Mucosa of rectum (tissue), 2 donors: ENCODE results near the gene NLGN4Y.

Source experiments
- H3K27ac ChIP-seq, 2 donors: one replicate each; pipeline ENCODE4 v1.7.0; 2013; ENCODE audit warnings: inconsistent platforms in 2 of 2, low read depth in 2 of 2, low read length in 2 of 2
- H3K27me3 ChIP-seq, 2 donors: one replicate each; pipeline ENCODE4 v1.7.0; 2013; ENCODE audit warnings: low read length in 2 of 2; ENCODE audit not compliant: control insufficient read depth in 2 of 2, insufficient read depth in 2 of 2
- H3K36me3 ChIP-seq, 2 donors: one replicate each; pipeline ENCODE4 v1.7.0; 2013; ENCODE audit warnings: low read length in 2 of 2; ENCODE audit not compliant: control insufficient read depth in 2 of 2, insufficient read depth in 2 of 2
- H3K4me1 ChIP-seq, 2 donors: one replicate each; pipeline ENCODE4 v1.7.0; 2013; ENCODE audit warnings: low read length in 2 of 2, mild to moderate bottlenecking in 1 of 2; ENCODE audit not compliant: control insufficient read depth in 2 of 2, insufficient read depth in 2 of 2
- H3K4me3 ChIP-seq, 2 donors: one replicate each; pipeline ENCODE4 v1.7.0; 2013; ENCODE audit warnings: low read length in 2 of 2
- H3K9ac ChIP-seq, 2 donors: one replicate each; pipeline ENCODE4 v1.7.0; 2013; ENCODE audit warnings: low read length in 2 of 2, low read depth in 1 of 2, mild to moderate bottlenecking in 1 of 2
- H3K9me3 ChIP-seq, 2 donors: one replicate each; pipeline ENCODE4 v1.7.0; 2013; ENCODE audit warnings: low read length in 2 of 2; ENCODE audit not compliant: control insufficient read depth in 2 of 2
- donor health status: healthy.
- donor health status: Normal muscosa, but diverticular disease.

The NLGN4Y gene

GRCh38 chrY:14778208-14778607 is 253.9 kb downstream of the NLGN4Y start:
- Histone ChIP-seq H3K9me3 (no peaks in the 10 kb centered on the region), H3K27me3 (no peaks in the 10 kb centered on the region), H3K4me1 (no peaks in the 10 kb centered on the region), H3K27ac (no peak overlapping the region), H3K36me3 (no peaks in the 10 kb centered on the region), H3K4me3 (no peak overlapping the region), H3K9ac (no peak overlapping the region)

GRCh38 chrY:14793104-14793503 is 268.8 kb downstream of the NLGN4Y start:
- no peak overlapping the region for H3K9ac ChIP-seq
- H3K36me3 ChIP-seq = no peaks in the 10 kb centered on the region
- no peaks in the 10 kb centered on the region for H3K27me3 ChIP-seq
- no peaks in the 10 kb centered on the region for H3K9me3 ChIP-seq
- H3K4me1 ChIP-seq = no peaks in the 10 kb centered on the region
- no peak overlapping the region for H3K27ac ChIP-seq
- H3K4me3 ChIP-seq = no peak overlapping the region

DNA sequence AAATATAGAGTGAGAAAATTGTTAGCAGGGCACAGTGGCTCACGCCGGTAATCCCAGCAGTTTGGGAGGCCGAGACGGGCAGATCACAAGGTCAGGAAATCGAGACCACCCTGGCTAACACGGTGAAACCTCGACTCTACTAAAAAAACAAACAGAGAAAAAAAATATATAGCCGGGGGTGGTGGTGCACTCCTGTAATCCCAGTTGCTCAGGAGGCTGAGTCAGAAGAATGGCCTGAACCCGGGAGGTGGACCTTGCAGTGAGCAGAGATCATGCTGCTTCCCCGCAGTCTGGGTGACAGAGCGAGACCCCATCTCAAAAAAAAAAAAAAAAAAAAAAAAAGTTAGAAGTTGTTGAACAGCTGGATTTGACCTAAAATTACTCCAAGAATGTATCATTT is 269.3 kb downstream of the NLGN4Y start:
- Histone ChIP-seq H3K4me3 (no peak overlapping the region), H3K27me3 (no peaks in the 10 kb centered on the region), H3K27ac (no peak overlapping the region), H3K9ac (no peak overlapping the region), H3K9me3 (no peaks in the 10 kb centered on the region), H3K36me3 (no peaks in the 10 kb centered on the region), H3K4me1 (no peaks in the 10 kb centered on the region)

DNA sequence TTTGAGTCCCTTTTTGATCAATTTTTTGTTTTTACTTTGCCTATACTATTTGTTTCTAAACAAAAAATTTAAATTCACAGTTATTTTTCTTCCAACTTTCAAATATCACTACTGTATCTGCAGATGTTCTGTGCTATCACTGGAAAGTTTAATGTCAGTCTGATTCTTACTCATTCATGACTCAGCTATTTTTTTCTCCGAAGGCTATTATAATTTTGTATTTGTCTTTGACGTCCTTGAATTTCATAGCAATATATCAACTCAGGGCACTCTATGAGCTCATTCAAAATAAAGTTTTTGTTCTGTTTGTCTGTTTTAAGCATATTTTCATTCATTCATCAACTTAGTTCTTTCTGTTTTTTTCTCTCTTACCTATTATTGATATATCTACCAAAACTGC is 273.7 kb downstream of the NLGN4Y start:
- Histone ChIP-seq H3K36me3 (no peaks in the 10 kb centered on the region), H3K27ac (no peak overlapping the region), H3K4me1 (no peaks in the 10 kb centered on the region), H3K4me3 (no peak overlapping the region), H3K9ac (no peak overlapping the region), H3K27me3 (no peaks in the 10 kb centered on the region), H3K9me3 (no peaks in the 10 kb centered on the region)

DNA sequence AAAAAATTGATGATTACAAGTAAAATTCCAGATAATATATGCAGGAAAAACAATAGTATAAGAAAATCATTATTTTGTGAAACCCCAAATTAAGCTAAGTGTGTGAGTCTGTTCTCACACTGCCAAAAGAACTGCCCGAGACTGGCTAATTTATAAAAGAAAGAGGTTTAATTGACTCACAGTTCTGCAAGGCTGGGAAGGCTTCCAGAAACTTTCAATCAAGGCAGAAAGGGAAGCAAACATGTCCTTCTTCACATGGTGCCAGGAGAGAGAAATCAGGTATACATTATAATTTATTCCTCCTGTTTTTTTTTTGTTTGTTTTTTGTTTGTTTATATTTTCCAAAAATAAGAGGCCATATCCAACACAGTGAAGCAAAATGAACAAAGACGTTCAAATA is 276.8 kb downstream of the NLGN4Y start:
- Histone ChIP-seq H3K9me3 (no peaks in the 10 kb centered on the region), H3K4me3 (no peak overlapping the region), H3K9ac (no peak overlapping the region), H3K36me3 (no peaks in the 10 kb centered on the region), H3K4me1 (no peaks in the 10 kb centered on the region), H3K27ac (no peak overlapping the region), H3K27me3 (no peaks in the 10 kb centered on the region)

GRCh38 chrY:14802125-14802524 is 277.8 kb downstream of the NLGN4Y start:
- H3K27ac ChIP-seq = no peak overlapping the region
- H3K9ac ChIP-seq = no peak overlapping the region
- H3K36me3 ChIP-seq = no peaks in the 10 kb centered on the region
- no peaks in the 10 kb centered on the region for H3K4me1 ChIP-seq
- H3K27me3 ChIP-seq = no peaks in the 10 kb centered on the region
- H3K9me3 ChIP-seq = no peaks in the 10 kb centered on the region
- H3K4me3 ChIP-seq = no peak overlapping the region

- Histone ChIP-seq H3K36me3 (no peaks in the 10 kb centered on the region), H3K27me3 (no peaks in the 10 kb centered on the region), H3K4me1 (no peaks in the 10 kb centered on the region), H3K9me3 (no peaks in the 10 kb centered on the region), H3K9ac (no peak overlapping the region), H3K4me3 (no peak overlapping the region), H3K27ac (no peak overlapping the region)
Observed at GRCh38 chrY:14804041-14804440, 279.7 kb downstream of the NLGN4Y start.

GRCh38 chrY:14818452-14818851 is 294.1 kb downstream of the NLGN4Y start:
- Histone ChIP-seq H3K9me3 (no peaks in the 10 kb centered on the region), H3K36me3 (no peaks in the 10 kb centered on the region), H3K27ac (no peak overlapping the region), H3K4me1 (no peaks in the 10 kb centered on the region), H3K9ac (no peak overlapping the region), H3K4me3 (no peak overlapping the region), H3K27me3 (no peaks in the 10 kb centered on the region)

GRCh38 chrY:14822201-14822600 is 297.9 kb downstream of the NLGN4Y start:
- Histone ChIP-seq H3K27ac (no peak overlapping the region), H3K4me3 (no peak overlapping the region), H3K27me3 (no peaks in the 10 kb centered on the region)

GRCh38 chrY:14822906-14823305 is 298.6 kb downstream of the NLGN4Y start:
- Histone ChIP-seq H3K4me1 (no peaks in the 10 kb centered on the region), H3K4me3 (no peak overlapping the region), H3K27me3 (no peaks in the 10 kb centered on the region), H3K9me3 (no peaks in the 10 kb centered on the region), H3K27ac (no peak overlapping the region), H3K36me3 (no peaks in the 10 kb centered on the region), H3K9ac (no peak overlapping the region)

More at GRCh38 chrY:14822201-14822600, 297.9 kb downstream of the NLGN4Y start:
- Histone ChIP-seq H3K36me3 (no peaks in the 10 kb centered on the region), H3K9me3 (no peaks in the 10 kb centered on the region), H3K9ac (no peak overlapping the region), H3K4me1 (no peaks in the 10 kb centered on the region)

- Histone ChIP-seq H3K36me3 (no peaks in the 10 kb centered on the region), H3K9me3 (no peaks in the 10 kb centered on the region), H3K9ac (no peak overlapping the region), H3K27ac (no peak overlapping the region), H3K27me3 (no peaks in the 10 kb centered on the region), H3K4me3 (no peak overlapping the region), H3K4me1 (no peaks in the 10 kb centered on the region)
Observed at GRCh38 chrY:14824583-14824982, 300.3 kb downstream of the NLGN4Y start.
